Measurements from ENCODE around the gene NRP2.

The NRP2 gene

GRCh38 chr2:205682239-205682970, at the start of gene NRP2:
Gene NRP2, plus strand, starts transcription at chr2:205682501. Its CDS starts 790 bp downstream, at chr2:205683291.
- peak; percentile 88 for DNase-seq (ENCODE audit: low spot score)

- peak; percentile 38 for DNase-seq (ENCODE audit: low spot score)
Observed at GRCh38 chr2:205633994-205634393, 48.3 kb upstream of the NRP2 start.

GRCh38 chr2:205636549-205637319, 45.6 kb upstream of the NRP2 start:
- DNase-seq (ENCODE audit: low spot score): no peak

GRCh38 chr2:205637320-205637602, 45.0 kb upstream of the NRP2 start:
- no peak for DNase-seq (ENCODE audit: low spot score)

- no peak for DNase-seq (ENCODE audit: low spot score)
Observed at GRCh38 chr2:205637779-205638503, 44.4 kb upstream of the NRP2 start.

- no peak for DNase-seq (ENCODE audit: low spot score)
Observed at GRCh38 chr2:205640716-205641115, 41.6 kb upstream of the NRP2 start.

GRCh38 chr2:205642599-205643356, 39.5 kb upstream of the NRP2 start:
- no peak for DNase-seq (ENCODE audit: low spot score)

GRCh38 chr2:205643391-205643885, 38.9 kb upstream of the NRP2 start:
- no peak for DNase-seq (ENCODE audit: low spot score)

GRCh38 chr2:205644018-205644417, 38.3 kb upstream of the NRP2 start:
- no peak for DNase-seq (ENCODE audit: low spot score)

GRCh38 chr2:205646680-205647079, 35.6 kb upstream of the NRP2 start:
- no peak for DNase-seq (ENCODE audit: low spot score)

- DNase-seq (ENCODE audit: low spot score): peak; percentile 84
Observed at GRCh38 chr2:205650450-205650849, 31.9 kb upstream of the NRP2 start.

- no peak for DNase-seq (ENCODE audit: low spot score)
Observed at GRCh38 chr2:205650931-205651330, 31.4 kb upstream of the NRP2 start.

GRCh38 chr2:205651719-205652118, 30.6 kb upstream of the NRP2 start:
- DNase-seq (ENCODE audit: low spot score): no peak

GRCh38 chr2:205654878-205655605, 27.3 kb upstream of the NRP2 start:
- peak; percentile 43 for DNase-seq (ENCODE audit: low spot score)

GRCh38 chr2:205655779-205656456, 26.4 kb upstream of the NRP2 start:
- DNase-seq (ENCODE audit: low spot score): no peak

- no peak for DNase-seq (ENCODE audit: low spot score)
Observed at GRCh38 chr2:205656461-205656860, 25.8 kb upstream of the NRP2 start.

- DNase-seq (ENCODE audit: low spot score): no peak
Observed at GRCh38 chr2:205656941-205657340, 25.4 kb upstream of the NRP2 start.

GRCh38 chr2:205657579-205657978, 24.7 kb upstream of the NRP2 start:
- peak; percentile 73 for DNase-seq (ENCODE audit: low spot score)

GRCh38 chr2:205658068-205658467, 24.2 kb upstream of the NRP2 start:
- no peak for DNase-seq (ENCODE audit: low spot score)

- no peak for DNase-seq (ENCODE audit: low spot score)
Observed at GRCh38 chr2:205658572-205658971, 23.7 kb upstream of the NRP2 start.

- no peak for DNase-seq (ENCODE audit: low spot score)
Observed at GRCh38 chr2:205659922-205660321, 22.4 kb upstream of the NRP2 start.

Measured in GM03348 (cell line).